Activated CD8-positive, alpha-beta memory T cell treated with anti-CD3 and anti-CD28 coated beads, Interleukin-2, amount 50 U/mL, for 4 hours (primary cell): ENCODE measurements around the gene JAML.

Experiments
- DNase-seq: peaks from one replicate; pipeline ENCODE4 v3.0.0-alpha.2; 2020

JAML gene

DNA sequence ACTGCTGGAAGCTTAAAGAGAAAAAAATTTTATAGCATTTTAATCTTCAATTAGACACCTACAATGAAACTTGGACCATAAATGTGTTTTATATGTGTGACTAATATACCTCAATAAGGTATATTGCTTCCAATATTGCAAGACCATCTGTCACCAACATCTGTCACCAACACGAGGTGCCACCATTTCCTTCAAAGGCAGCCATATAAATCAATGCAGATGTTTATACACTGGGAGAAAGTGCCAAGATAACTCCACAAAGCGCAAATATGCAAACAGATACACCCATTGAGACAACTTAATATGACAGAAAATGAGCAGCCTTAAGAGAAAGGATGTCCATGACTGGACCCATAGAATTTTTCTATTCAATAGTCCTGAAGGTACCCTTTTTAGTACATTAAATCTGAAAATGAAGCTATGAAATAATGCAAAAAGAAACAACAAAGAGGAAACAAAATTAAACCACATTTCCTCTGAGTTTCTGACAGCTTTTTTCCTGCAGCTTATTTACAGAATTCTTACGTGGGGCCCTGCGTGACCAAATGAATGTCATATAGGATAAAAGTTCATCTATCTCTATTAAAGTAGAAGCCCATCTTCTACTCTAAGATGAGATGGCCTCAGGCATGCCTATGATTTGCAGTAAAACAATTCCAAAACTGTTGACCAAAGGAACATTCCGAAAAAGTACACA lies 14.8 kb upstream of the JAML start:
- no peak for DNase-seq

DNA sequence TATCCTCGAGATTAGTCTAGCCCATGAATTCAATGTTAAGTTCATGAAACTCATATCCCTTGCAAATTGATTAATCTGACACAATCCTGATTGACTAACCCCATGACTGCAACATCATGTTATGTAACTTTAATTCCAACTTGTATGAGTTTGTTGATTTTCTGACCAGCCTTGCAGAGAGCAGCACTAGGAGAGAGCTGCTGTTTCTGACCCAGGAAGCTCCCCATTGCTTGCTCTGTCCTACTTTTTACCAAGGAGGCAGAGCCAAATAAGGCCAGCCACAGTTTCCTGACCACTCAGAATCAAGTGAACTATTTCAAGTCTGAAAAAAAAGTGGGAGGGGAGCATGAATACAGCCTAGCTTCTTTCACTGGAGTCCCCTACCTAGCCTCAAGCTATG lies 14.1 kb upstream of the JAML start:
- DNase-seq, result no peak

DNA sequence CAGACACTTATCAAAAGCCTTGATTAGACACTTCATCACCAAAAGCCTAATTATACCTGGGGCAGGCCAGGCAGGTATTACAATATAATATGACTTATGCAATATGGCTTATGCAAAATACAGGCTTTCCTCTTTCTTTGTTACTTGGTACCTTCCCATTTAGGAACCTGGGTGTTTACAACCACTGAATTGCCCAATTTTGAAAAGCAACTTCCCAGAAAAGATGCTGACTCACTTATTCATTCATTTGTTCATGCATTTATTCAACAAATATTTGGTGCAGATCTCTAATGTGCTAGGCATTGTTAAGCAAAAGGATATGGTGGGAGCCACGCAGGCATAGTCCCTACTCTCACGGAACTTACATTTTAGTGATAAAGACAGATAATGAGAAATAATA lies 13.6 kb upstream of the JAML start:
- no peak for DNase-seq

DNA sequence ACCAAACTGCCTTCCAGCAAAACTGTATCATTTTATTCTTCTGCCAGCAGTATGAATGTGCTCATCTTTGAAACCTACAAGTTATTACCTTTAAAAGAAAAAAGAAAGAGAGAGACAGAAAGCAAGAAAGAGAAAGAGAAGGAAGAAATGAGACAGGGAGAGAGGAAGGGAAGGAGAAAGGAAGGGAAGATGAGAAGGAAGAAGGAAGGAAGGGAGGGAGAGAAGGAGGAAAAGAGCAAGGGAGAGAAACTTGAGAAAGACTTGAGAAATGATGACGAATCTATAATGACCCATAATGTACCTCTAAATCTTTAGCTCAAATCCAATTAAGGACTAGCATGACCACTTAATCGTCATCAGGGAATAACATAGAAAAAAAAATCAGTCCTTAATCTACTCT lies 11.4 kb upstream of the JAML start:
- DNase-seq, result no peak

DNA sequence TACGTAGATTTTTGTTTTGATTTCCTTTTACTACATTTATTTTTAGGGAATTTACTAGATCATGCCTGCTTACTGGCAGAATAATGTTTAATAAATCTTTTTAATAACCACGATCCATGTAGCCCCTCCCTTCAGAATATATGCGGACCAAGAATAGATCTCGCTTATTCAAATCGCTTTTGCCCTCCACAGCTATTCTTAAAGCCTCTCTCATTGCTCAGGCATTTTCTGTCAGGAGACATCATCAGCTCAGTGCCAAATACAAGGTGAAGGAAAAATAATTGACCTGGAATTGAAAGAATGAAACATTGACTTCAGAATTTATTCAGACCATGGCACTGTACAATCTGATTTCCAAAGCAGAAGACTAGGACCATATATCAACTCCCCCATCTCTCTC lies 10.0 kb upstream of the JAML start:
- DNase-seq, result no peak

DNA sequence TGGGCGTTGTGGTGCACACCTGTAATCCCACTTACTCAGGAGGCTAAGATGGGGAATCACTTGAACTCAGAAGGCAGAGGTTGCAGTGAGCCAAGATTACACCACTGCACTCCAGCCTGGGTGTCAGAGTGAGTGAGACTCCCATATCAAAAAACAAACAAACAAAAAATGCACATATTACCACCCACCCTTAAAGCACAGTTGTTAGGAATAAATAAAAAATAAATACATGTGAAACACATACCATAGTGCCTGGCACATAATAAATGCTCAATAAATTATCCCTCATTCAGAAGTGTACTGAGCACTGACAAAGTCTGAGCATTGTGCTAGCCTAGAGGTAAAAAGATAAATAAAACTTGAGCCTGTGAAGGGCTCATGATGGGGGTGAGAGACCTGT lies 9.0 kb upstream of the JAML start:
- no peak for DNase-seq

DNA sequence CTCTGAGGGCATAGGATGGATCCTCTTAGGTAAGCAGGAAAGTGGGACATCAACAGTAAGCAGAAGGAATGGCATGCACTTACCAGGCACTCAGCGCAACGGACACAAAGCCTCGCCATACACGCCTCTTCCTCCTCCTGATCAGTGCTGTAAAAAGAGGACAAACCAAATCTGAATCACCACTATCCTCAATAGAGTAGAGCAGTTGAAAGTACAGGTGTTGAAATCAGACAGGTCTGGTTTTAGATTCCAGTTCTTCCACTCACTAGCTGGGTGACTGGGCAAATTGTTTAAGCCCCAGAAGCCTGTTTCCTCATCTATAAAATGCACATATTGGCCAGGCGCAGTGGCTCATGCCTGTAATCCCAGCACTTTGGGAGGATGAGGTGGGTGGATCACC lies 8.6 kb upstream of the JAML start:
- no peak for DNase-seq

DNA sequence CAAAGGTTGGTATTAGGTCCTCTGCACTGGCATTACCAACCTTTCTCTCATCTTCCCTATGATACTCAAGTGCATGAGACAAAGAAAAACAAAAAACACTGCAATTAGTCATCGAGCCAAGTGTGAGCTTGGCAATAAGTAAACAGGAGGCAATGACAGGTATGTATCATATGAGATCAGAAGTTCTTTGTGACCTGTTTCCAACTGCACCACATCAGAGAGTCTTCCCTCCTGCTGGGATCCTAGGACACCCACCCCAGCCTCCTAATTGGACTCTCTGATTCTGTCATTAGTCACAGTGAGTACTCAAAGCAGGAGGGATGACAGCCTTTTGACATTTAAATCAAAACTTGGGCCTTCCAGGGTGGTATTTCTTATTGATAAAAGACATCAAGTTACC lies 7.8 kb upstream of the JAML start:
- peak; percentile 59 for DNase-seq

DNA sequence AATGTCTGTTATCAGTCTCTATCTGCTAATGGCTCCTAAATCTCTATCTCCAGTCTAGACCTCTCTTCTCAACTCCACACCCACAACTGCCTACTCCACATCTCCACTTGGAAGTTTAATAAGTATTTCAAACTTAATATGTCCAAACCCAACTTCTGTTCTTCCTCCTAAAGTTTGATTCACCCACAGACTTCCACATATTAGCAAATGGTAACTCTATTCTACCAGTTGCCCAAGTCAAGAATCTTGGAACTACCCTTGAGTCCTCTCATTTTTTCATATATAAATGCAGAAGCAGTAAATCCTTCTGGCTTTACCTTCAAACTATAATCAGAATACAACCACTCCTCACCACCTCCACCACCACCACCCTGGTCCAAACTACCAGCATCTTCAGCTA lies 6.7 kb upstream of the JAML start:
- DNase-seq, result no peak

DNA sequence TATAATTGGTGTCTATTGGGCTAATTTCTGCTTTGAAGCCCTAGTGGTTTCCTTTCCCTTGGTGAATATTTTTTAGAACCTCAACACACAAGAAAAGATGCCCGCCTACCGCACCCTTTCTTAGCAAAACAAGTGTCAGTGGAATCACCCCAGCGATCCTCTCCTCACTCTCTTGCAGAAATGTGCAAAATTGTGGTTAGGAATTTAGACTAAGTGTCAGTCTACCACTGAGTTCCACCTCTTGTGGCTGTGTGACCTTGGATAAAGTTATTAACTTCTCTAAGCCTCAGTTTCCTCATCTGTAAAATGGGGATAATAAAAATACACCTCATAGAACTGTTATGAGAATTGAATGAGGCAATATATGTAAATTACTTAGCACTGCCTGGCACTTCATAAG lies 5.3 kb upstream of the JAML start:
- peak; percentile 58 for DNase-seq

DNA sequence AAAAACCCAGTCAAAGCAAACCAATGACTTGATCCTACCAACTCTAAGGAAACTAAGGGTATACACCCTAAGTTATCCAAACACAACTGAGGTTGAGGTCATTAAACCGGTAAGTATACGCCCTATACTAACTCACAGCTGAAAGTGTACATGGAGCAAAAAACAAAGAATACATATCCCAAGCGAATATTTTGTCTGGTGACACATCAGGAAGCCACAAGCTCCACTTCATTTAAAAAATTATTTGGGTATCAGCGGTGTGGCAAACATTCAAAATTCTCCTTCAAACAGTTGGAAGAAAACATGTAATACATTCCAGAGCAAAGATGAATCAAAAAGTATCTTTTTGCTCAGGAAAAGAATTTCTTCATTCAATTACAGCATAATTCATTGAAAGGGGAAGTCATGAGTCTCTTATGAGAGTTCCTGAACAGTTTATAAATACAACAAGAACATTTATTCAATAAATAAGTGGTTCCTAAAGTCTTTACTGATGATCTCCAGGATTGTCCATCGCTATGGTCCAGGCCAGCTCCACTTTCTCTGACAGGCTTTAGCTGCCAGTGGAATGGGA lies 4.5 kb upstream of the JAML start:
- no peak for DNase-seq

DNA sequence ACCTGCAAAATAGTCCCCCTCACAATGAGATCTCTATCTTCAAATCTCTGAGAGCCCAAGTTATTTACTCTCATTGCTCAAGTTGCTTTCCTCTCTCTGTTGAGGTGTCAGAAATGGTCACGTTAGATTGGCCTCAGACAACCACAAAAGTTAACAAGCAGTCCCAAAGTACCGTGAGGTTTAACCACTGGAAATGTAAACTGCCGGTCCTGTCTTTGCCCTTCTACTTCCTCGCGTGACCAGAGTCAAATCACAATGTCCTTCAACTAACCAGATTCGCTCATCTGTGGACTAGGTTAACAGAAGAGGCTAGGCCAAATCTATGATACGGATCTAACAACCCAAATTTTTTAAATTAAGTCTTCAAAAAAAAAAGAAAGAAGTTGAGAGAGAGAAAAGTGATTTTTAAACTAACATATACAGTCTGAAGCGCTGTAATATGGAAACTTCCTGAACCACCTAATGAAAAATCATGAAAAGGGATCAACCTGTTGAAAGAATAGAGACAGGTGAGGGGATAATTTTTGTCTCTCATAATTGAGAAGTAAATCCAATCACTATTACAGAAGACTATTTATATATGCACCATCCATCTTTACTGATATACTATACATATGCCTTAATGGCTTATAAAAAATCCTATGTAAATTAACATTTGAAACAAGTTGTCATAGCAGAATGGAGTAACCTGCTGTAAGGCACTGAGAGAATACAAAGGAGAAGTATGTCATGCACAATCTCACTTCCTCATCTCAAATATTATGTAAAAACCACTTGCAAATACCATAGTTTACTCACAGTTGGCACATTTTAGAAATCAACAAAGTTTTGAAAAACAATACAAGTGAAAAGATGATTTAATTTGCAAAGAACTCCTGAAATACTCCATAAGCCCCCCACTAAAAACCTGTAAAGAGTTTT lies 3.3 kb upstream of the JAML start:
- no peak for DNase-seq

DNA sequence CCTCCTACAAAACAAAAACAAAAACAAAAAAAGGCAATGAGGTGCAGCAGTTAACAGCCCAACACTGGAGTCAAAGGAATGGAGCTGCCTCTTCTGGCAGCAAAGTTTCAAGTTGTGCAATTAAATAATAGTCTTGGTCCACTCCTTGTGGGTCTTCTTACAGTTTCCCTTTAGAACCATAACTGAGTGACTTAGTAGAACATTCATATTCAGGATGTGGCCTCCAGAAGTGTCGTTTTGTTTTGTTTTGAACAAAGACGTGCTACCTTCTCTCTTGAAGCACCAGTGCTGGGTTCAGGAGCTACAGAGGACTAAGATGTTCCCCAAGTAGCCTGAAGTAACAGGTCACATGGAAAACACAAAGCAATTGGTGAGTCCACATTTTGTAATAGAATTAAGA lies 2.0 kb upstream of the JAML start:
- no peak for DNase-seq

DNA sequence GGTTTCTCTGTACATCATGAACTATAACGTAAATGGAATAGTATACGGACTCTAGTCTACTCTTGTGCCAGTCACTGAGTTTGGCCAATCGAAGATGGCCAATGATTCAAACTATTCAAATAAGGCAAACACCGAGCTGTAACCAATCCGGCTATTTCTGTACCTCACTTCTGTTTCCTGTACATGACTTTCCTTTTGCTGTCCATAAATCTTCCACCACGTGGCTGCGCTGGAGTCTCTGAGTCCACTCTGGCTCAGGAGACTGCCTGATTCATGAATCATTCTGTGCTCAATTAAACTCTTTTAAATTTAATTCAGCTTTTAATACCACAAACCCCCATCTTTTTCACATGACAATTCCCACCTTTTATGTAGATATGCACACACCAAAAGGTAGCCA lies 1.5 kb upstream of the JAML start:
- no peak for DNase-seq

DNA sequence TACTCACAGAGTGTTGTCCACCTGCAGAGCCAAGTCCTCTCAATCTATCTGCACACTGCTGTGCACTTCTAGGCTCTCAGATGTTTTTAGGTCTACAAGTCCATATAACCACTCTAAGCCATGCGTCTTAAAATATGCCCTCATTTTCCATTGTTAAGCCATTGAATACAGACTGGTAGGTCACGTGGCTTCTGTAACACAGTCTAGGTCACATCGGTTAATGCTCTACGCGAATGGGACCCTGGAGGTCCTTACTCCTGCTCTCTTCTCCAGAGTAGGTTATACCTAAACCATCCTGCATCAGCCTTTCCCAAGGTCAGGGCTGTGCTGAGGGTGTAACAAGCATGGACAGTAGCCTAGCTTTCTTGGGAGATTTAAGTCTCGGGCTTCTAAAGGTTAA lies 819 bp downstream of the JAML start:
- DNase-seq, result peak; percentile 43

DNA sequence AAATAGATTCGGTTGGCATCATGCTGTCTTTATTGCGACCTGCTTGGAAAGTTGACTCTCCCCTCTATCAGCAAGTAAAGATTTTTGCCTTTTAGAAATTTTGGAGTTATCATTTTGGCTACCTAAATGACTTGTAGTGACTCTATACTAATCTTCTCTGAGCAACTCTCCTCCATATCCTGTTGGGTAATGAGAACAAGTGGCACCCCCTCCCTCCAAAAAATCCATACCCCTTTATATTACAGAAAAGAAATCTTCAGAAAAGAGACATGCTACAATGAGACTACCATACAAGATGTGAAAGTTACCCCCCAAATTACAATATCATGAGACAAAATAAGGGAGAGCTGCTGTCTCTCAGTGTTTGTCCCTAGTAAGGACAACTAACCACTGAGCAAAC lies 1.2 kb downstream of the JAML start:
- DNase-seq, result no peak

DNA sequence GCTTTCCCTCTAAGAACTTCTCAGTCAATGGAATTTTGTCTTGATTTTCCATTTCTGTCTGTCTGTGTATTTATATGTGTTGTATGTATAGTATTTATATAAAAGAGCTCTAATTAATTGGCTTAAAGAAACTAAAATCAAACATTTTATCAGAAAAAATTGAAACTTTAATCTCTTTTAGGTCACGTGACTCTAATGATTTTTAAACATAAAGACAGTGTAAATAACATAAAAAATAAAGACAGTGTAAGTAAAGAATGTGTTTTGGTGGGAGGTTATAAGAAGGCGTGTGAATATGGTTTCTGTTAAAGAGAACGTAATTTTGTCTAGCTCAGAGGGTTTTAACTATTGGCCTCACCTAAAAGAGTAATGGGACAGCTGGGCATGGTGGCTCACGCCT lies 2.4 kb downstream of the JAML start:
- no peak for DNase-seq

DNA sequence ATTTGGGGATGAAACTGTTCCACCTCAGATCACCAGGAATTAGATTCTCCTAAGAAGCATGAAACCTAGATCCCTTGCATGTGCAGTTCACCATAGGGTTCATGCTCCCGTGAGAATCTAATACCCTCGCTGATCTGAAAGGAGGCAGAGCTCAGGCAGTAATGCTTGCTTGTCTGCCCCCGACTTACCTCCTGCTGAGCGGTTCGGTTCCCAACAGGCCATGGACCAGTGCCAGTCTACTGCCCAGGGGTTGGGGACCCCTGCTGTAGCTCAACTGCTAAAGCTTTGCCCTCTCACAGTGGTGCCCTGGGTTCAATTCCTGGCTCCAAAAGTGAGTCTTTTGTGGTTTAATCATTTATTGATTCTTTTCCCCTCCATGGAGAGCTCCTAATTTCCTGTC lies 3.4 kb downstream of the JAML start:
- DNase-seq, result no peak

DNA sequence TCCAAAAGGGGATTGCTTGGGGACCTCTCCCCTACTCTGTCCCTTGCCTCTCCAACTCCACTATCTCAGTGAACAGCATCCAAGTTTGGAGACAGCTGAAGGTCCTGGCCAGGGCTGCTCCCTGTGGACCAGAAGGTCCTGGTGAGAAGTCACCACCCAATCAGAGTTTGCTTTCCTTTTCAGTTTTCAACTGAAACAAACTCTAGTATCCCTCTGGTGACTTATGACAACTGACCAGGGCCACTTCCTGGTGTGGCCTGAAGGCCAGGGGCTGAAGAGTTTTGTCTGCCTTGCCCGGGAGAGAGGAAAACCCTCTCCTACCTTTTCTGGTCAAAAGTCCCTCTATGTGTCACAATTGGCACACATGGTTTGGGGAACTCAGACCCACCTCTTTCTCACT lies 5.1 kb downstream of the JAML start:
- no peak for DNase-seq

DNA sequence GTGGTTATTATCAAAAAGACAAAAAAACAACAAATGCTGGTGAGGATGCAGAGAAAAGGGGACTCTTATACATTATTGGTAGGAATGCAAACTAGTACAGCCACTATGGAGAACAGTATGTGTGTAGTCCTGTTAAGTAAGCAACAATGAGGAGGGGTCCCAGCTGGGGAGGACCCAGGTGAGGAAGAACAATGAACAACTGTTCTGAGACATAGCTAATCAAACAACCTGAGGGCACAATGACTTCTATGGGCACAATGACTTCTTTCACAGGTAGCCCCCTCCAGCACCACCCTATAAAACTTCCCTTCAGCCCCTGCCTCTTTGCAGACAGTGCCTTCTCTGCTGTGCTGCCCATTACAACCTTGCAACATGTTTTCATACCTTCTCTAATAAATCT lies 5.6 kb downstream of the JAML start:
- DNase-seq, result no peak

DNA sequence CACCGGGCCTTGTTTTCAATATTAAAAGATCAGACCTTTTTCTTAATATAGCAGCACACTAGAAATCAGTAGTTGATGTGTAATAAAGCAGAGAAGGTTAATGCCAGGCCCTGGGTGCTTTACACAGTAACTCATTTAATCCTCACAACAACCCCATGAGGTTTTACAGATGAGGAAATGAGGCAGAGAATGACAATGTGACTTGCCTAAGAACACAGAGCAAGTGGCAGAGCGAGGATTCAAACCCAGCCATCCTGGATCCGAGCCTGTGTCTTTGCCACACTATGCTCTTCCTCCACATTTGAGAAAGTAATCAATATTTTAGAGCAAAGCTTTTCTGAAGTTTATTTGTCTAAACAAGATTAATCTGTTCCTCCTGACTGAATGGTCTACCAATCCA lies 7.2 kb downstream of the JAML start:
- no peak for DNase-seq

DNA sequence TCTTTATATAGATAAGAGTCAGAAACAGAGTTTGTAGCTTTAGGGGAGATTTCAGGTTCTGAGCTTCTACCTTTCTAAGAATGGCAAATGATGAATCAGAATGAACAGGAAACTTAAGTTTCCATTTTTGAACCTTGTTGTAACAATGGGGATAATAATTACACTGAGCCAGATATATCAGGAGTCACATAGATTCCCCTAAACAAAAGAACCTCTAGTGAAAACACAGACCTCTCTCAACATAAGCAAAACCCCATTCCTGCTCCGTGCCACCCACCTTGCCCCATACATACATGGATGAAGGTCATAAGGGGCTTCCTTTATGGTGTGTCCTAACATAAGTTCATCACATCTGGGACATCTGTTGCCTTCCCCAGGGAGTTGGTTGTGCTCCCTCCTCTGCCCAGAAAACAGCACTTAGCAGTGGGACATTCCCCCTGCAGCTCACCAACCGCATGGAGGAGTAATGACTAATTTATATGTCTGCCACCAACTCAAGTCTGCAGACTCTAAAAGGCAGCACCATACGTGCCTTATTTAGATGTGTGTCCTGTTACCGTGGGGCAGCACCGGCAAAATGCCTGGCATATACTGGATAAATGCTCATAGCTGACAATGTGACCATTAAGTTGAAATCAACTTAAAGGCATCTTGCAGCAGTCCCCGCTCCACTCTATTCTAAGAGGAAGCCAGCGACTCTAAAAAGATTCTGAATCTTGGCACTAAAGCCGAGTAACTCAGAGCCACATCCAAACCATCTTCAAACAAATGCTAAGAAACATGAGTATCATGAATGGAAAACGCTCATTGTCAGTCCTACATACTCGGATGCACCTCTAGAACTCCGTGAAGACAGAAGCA lies 8.0 kb downstream of the JAML start:
- DNase-seq, result peak; percentile 55

DNA sequence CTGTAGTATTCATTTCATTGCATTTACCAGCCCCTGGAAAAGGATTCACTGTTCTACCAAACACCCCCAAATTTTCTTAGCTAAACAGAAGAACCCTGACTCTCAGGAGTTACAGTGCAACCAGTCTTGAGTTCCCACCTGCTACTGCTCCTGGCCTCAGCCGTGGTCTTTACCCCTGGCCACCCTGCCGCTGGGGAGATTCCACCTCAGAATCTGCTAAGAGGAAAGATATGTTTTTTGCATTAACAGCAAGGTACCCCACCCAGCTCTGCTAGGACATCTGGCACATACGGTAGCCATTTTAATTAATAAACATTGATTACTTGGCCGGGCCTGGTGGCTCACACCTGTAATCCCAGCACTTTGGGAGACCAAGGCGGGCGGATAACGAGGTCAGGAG lies 9.0 kb downstream of the JAML start:
- DNase-seq, result no peak
